ENCODE data around the gene MYH3.
"Not testable (repeated sequence)": the region's sequence is repeated elsewhere in the genome, so short reads cannot be mapped to it uniquely, and the experiment has no call there.

DNA sequence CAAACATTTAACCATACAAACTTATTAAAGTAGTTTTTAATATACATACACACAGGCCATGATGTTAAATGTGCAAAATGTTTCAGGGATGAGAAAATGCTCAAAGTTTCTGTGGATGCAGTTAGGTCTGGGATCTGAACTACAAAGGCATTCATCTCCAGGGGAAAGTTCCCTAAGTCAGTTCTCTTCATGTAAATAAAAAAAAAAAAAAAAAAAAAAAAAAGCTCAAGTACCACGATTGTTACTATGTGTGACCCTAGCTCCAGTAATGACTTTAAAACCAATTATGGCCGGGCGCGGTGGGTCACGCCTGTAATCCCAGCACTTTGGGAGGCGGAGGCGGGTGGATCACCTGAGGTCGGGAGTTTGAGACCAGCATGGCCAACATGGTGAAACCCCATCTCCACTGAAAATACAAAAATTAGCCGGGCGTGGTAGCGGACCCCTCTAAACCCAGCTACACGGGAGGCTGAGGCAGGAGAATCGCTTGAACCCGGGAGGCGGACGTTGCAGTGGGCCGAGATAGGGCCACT is 38.8 kb upstream of the MYH3 start:
- not testable (repeated sequence) for TF ChIP-seq YY1 (IDR thresholded peaks at IDR 0.05; ENCODE audit: low read depth, low read length); EP300 (IDR thresholded peaks at IDR 0.05; ENCODE audit: borderline replicate concordance in 1 of 2, control insufficient read depth in 1 of 2, low read depth in 2 of 2, low read length in 2 of 2); CTCF (IDR thresholded peaks at IDR 0.05 in 2 of 3, conservative IDR thresholded peaks at IDR 0.05 in 1 of 3; ENCODE audit: control insufficient read depth in 2 of 3, extremely low read depth in 1 of 3, insufficient read depth in 1 of 3, low read depth in 3 of 3, low read length in 3 of 3); POLR2A (IDR thresholded peaks at IDR 0.05; ENCODE audit: low read depth, low read length); MEF2A (IDR thresholded peaks at IDR 0.05; ENCODE audit: insufficient read depth, low read depth, low read length); JUNB (IDR thresholded peaks at IDR 0.05); NKRF (conservative IDR thresholded peaks at IDR 0.05); ZNF274 (IDR thresholded peaks at IDR 0.05; ENCODE audit: insufficient read depth, insufficient read length)

Data from GM12878 (cell line).